SHP77 treated with DMSO at 0.1 percent for 48 hours (cell line): ENCODE measurements around the gene GRID1.

ENCODE experiments used
- DNase-seq: peaks from one replicate; lab custom pipeline; 2025; lab: John Stamatoyannopoulos, UW

GRID1 gene

DNA sequence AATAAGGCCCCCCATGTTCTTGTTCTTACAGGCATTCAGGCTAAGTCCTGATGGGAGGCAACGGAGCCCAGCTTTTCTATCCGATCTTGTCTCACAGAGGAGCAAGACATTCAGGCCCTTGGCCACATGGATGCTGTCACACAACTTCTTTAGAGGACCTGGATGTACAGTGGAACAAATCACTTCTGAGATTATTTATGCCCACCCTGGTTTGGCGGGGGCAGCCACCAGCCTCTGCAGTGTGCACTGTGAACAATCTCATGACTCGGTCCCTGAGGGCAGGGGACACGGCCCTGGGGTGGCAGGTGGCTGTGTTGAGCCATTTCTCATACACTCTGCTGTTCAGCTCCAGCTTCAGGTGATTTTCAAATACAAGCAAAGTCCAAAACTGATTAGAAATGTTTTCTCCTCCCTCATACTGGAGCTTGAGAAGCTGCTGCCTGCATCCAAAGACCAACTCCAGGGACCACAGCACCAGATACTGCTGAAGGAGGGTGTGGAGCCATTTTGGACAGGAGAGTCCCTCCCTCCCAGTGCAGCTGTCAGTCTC, 441.3 kb downstream of the GRID1 start:
- DNase-seq = no peak

DNA sequence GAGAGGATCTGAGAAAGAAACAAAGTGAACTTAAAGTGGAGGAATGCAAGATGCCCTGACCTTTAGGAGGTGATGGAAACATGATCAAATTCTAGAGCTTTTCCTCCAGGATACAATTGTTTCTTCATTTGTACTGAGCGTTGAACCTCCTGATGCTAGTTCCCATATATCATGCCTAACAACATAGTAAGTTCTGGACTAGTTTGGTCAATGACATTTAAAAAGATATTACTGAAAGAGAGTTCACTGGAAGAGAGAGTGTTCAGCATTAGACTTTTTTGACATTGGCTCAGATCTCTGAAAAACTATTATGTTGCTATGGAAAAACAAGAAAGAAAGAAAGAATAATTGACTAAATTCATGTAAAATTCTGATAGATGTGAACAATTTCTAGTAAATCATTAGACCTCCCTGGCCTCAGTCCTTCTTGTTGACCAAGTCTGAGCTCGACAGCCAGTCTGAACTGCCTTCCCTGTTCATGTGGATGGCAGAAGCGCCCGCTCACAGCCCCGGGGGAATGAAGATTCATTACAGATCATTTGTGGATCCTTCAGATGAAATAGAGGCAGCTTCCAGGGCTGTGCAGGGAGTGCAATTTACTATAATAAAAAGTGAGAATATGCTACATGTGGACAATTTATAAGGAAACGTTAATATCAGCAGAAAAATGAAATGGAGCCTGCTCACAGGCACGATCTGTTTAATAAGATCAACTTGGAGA, 442.1 kb downstream of the GRID1 start:
- no peak for DNase-seq

DNA sequence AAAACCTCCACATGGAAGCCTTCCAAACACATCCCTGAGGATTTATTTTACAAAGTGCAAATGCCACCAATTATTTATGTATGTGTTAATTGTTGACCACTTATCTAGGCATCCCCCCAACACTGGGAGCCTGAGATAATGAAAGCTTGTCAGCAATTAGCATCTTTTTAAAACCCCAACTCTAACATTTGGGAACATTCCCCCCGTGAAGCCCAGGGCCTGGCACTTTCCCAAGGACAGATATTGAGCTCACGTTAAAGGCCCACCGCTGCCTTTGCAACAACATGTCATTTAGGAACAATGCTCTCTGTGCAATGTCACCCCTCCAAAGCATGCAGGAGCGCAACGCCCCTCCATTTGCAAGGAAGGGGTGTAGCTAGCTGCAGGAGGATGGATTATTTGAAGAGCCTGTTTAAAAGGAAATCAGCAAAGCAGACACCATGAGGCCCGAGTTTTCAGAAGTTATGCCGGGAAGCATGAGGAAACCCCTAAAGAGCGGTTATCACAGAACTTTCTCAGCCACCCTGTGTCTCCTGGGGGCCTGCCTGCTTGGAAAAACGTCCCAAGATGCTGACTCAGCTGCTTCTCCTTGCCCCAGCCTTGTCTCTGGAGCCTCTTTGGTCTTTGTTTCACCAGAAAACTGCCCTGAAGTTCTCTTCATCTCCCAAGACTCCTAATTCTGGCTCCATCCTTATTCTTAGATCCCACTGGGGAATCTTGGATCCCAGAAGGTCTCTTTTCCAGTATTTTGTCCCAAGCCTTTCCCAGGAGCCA, 444.1 kb downstream of the GRID1 start:
- no peak for DNase-seq

DNA sequence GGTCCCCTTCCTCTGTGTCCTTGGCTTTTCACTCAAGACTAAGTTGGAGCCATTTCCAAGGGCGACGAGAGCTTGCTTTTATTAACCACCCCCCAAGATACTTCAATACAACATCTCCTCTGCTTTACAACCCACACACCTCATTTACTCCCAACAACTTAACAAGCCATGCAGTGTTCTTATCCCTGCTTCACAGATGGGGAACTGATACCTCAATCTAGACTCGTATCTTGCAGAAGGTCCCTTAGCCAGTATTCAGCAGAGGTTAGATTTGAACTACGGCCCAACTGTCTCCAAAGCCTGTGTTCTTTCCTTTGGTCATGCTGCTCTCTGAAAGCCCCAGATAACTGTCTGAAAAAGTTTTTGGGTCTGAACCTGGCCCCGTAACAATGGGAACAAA, 444.8 kb downstream of the GRID1 start:
- no peak for DNase-seq

DNA sequence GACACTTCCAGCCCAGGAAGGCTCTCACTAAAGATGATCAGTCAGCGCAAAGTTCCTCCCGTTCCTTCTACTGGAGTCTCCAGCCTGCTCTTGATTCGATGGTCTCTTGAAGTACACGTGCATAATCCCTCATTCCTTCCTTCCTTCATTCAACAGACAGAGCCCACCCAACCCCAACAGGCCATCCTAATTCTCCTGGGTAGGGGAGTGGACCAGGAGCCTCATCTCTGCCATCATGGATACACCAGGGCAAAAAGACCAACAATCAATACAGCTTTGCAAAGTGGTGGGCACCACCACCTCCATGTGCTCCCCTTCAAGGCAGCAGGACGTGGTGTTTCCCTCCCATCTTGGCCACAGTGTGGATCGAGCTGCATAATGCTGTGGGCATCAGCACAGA, 446.3 kb downstream of the GRID1 start:
- no peak for DNase-seq

DNA sequence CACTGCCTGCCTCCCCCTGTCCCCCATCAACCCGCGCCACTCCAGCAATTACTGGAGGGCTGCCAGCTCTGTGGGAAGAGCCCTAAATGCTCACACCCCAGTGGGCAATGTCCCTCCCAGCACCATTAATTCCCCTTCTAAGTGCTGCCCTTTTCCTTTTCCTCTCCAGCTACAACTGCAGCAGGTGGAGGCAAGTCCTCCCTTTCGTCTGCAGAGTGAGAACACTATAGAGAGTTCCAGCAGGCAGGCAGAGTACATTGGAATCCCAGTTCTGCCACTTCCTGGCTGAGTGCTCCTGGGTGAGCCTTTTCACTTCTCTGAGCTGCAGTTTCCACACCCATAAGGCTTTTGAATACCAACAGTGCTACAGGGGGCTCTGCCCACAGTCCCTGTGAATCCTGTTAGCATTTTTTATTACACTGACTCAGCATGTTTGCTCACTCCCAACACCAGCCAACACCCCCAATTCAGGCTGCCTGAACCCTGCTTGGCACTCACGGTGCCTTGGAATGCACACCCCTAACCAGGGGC, 447.0 kb downstream of the GRID1 start:
- no peak for DNase-seq

DNA sequence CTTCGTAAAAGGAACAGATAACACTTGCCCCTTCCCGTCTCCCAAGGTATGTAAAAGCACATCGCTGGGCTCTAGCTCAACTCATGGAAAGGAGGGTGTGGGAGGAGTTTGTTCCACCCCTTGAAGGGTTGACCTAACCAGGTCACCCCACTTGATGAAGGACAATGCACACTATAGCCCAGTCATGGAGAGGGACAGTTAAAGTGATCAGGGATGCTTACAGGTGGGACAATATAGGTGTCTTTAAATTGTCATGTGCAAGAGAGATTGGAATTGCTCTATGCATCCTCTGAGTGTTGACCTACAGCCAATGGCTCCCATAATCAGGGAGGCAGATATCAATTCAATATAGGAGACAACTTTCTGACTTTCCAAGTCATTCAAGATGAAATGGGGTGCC, 448.2 kb downstream of the GRID1 start:
- no peak for DNase-seq

DNA sequence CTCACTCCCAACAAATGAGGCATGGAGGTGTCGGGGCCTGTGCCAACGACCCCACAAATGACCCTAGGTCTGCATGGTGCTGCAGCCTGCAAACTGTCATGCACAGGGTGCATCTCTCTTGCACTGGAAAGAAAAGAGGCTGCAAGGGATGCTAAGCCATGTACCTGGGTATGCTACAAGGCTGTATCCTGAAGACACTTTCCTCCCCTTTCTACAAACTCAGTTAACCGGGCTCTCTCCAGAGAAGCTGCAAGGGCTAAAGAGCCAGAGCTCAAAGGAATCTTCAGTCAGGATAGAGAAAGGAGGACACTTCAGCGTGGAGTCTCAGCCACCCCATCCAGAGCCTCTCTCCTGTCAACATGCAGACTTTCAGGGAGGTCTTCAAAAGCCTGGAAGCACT, 449.0 kb downstream of the GRID1 start:
- no peak for DNase-seq

DNA sequence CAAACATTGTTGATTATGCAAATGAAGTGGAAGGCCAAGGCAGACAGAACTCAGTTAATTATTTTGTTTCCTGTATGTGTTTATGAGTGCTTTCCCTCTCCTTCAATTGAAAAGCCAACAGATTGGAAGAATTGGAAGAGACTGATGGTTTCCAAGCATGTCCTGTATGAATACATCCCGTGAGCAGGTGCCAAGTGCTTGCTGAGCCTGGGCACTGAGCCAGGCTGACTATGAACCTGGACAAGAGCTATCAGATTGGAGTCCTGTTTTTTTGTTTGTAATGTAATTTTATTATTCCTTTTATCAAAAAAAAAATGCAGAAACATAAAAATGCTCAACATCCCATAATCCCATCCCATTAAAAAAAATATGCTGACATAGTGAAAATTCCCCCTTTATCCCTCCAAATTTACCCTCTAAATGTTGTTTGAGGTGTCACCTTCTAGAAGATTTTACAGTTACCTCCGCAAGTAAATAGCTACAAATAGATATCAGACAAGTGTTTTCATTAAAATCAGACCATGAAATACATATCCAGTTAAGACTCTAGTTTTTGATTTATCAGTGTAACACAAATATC, 449.5 kb downstream of the GRID1 start:
- no peak for DNase-seq

DNA sequence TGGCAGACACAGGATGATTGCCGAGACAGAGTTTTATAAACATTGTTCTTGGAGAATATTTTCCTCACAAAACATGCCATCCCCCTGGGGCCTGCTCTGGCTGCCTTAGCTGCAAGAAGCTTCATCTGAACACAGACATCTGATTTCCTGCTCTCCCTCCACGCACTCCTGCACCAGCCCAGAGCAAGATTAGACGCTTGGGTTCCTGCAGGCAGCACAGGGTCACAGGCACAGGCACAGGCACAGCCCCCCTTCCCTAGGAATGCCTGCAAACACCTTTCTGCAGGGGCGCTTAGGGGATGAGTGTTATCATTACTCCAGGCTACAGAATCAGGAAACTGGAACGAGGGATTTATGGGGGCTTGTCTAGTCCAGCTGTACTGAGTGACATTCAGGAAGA, 450.3 kb downstream of the GRID1 start:
- no peak for DNase-seq

DNA sequence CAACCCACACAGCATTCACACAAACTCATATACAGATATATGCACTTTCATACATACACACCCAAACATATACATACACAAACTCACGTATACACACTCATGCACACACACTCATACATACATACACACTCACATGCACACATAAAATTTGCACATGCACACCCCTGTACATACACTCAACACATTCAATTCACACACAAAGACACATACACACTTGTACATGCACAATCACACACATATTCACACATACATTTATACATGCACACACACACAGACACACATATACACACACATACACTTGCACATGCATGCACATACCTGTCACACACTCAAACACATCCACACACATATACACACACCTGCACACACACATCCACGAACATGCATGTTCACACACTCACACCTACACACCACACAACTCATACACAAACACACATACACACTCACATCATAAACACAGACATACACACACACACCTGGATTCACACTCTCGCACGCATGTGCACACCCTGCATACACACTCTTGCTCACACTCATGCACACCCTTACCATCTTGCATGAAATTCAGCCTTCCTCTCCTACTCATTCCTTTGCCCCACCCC, 451.2 kb downstream of the GRID1 start:
- DNase-seq = no peak

DNA sequence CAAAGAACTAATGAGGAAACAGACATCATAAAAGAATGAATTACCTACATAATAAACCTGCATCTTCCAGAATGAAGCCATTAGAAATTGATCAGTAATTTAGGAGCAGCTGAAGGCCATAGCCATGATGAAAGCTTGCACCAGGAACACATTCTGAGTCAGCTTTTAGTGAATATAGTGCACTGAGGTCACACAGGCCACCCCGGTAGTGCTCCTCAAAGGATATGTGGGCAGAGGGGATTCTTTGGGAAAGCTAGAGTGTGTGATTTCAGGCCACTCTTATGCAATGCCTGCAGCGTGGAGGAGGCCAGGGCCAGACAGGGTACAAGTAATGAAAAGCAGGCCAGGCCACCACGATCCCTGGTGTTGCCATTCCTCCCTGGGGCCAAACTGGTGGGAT, 451.9 kb downstream of the GRID1 start:
- no peak for DNase-seq

DNA sequence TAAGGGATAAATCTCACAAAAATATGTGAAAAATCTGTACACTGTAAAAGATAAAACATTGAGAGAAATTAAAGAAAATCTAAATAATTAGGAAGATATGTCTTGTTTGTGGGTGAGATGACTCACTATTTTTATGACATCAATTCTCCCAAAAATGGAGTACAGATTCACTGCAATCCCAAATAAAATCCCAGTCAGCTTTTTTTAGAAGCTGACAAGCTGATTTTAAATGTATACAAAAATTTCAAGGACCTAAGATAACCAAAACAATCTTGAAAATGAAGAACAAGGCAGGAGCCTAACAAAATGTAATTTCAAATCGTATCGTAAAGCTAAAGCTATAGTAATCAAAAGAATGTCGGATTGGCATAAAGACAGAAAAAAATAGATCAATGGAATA, 458.1 kb downstream of the GRID1 start:
- no peak for DNase-seq

DNA sequence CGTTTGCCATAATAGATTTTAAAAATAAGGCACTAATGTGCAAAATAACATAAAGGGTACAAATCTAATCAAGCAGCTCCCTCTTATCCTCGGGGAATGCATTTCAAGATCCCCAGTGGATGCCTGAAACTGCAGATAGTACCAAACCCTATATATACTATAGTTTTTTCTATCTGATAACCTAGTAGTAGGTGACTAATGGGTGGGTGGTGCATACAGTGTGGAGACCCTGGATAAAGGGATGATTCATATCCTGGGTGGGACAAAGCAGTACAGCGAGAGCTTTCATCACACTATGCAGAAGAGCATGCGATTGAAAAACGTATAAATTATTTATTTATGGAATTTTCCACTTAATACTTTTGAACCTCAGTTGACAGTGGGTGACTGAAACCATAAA, 464.5 kb downstream of the GRID1 start:
- DNase-seq = no peak

DNA sequence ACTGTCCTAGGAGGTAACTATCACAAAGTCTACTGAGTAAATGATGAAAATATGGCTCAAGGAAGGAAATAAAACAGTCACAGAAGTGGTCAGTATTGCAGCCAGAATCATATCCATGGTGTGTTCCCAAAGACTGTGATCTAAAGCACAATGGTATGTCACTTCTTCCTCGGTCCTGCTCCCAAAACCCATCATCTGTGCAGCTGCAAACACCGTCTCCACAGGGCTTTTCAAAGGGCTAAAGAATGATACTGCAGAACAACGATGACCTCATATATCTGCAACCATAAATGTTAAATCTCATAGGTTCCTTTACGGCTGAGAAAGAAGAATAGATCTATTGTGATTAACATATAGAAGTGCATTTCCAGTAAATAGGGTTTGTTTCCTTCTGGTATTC, 465.0 kb downstream of the GRID1 start:
- no peak for DNase-seq

DNA sequence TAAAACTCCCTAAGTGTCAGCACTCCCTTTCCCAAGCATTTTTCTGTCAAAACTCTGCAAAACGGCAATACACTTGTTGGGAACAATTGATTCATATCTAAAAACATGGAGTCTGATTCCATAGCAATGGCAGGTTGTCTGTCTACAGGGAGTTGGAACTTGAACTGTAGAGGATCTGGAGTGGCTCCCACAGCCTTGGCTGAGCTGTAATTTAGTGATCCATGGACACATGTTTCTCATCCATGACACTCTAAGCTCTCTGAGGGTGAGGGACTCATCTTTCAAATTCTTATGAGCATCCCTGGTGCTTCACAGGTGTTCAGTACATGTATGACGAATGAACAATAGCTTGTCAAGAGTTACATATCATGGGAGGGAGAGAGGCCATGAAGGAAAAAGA, 466.1 kb downstream of the GRID1 start:
- no peak for DNase-seq

DNA sequence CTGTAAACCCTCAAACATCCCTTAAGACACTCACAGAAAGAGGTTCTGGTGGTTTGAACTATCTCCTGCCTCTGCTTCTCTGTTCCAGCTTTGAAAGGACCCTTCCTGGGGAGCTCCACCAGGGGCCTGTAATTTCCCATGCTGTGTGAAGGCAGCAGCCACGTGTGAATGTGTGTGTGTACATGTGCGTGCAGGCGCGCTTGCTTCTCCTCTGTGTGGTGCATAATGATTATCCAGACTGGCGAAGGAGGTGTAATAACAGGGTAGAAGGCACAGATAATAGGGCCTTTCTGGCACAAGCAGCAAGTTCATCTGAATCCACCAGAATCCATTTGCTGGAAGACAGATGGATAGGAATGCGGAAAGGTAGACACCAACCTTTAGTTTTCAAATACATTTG, 466.5 kb downstream of the GRID1 start:
- no peak for DNase-seq

DNA sequence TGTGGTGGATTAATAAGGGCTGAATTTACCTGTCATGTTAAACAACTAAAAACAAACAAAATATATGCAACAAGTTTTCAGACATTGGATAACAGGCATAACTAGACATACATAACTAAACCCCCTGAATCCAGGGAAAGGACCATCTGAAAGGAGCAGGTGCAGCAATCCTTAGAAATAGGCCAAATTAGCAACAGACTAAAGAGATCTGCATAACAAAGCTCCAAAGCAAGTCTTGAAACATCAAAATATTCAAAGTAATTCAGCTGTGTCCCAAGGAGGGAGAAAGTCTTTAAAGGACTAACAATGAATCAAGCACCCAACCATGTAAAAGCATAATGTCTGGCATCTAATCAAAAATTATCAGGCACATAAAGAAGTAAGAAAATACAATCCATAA, 475.1 kb downstream of the GRID1 start:
- no peak for DNase-seq

DNA sequence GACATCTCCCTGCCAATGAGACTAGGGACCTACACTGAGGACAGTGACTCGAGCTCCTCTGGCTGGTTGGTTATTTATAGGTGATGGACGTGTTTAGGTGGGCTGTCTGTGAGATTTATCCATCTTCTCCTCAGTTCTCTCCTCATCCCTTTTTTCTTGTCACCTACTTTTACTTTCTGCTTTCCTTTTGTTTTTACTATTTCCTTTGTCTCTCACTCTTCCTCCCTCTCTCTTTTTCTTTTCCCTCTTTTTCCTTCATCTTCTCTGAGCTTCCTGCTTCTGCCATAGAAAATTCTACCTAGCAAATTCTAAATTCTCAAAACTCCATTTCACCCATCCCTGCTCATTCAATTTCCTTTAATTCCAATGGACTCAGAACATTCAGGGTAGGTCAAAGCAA, 478.0 kb downstream of the GRID1 start:
- DNase-seq = no peak

DNA sequence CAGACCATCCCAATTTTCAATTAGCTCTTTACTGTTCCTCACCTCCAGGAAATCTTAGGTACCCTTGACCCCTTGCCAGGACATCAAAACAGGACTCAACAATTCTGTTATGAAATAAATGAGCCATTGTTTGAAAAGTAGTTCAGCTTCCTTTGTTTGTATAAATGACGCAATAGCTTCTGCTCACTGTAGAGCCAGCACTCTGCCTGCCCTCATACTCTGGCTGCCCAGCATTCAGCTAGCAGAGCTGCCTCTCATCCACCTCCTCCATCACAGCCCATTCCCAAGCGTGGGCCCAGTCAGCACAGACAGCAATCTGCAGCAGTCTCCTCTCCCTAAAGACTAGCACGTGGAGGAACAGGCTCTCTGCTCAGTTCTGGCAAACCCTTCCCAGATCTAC, 478.6 kb downstream of the GRID1 start:
- DNase-seq = no peak

DNA sequence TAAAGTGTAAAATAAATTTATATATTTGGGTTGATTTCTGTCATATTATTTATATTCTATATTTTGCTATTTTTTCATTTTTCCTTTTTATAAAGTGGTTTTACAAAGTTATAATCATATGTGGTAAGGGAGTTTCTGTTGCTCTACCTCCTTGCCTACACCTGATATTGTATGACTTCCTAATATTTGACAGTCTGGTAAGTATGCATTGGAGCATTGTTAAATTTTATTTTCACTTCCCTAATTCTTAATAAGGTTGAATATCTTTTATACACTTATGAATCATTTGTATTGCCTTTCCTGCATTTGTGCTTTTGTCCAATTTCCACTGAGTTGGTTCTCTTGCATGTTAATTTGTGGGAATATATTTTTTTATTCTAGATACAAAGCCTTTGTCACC, 492.4 kb downstream of the GRID1 start:
- no peak for DNase-seq

DNA sequence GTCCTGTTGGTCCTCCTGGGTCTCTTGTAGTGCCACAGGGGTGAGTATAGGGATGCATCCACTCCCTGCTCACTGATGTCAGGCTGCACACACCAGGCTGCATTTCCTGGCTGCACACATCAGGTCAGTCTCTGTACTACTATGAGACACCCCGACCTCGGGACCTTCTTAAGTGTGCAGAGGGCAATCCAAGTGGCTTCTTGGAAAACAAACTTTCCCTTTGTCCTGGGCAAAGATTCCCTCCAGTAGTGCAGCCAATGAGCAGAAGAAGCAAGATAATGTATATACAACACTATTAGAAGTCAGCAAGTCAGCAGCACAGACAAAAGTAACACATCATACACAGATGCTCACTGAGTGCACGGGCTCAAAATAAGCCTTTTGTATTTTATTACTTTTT, 493.5 kb downstream of the GRID1 start:
- DNase-seq = no peak
